ENCODE measurements around the gene PGAM5.

The PGAM5 gene

GRCh38 chr12:132710405-132711079 lies at the start of gene PGAM5:
TSS of gene PGAM5 (plus strand) at chr12:132710842. CDS start at chr12:132710877, 35 bp downstream.
- peak; percentile 84 for DNase-seq

DNA sequence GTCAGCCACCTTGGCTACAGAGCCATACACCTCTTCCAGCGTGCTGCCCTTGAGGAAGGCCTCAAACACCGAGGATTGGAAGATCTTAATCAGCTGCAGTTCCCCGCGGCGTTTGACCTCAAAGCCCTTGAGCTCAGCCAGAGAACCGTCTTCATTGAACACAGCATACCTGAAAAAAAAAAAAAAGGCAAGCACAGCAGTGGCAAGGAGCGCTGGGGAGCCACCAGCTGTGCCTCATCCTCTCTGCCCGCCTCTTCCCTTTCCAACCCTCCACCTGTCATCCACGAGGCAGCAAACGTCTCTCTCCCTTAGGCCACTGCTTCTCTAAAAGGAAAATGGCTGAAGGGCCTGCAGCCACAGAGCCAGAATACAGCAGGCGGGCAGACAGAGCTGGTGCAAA lies 49.6 kb upstream of the PGAM5 start:
- no peak for DNase-seq

GRCh38 chr12:132661972-132662371 lies 48.7 kb upstream of the PGAM5 start:
- DNase-seq: no peak

- no peak for DNase-seq
Measured at GRCh38 chr12:132662901-132663755, 47.5 kb upstream of the PGAM5 start.

DNA sequence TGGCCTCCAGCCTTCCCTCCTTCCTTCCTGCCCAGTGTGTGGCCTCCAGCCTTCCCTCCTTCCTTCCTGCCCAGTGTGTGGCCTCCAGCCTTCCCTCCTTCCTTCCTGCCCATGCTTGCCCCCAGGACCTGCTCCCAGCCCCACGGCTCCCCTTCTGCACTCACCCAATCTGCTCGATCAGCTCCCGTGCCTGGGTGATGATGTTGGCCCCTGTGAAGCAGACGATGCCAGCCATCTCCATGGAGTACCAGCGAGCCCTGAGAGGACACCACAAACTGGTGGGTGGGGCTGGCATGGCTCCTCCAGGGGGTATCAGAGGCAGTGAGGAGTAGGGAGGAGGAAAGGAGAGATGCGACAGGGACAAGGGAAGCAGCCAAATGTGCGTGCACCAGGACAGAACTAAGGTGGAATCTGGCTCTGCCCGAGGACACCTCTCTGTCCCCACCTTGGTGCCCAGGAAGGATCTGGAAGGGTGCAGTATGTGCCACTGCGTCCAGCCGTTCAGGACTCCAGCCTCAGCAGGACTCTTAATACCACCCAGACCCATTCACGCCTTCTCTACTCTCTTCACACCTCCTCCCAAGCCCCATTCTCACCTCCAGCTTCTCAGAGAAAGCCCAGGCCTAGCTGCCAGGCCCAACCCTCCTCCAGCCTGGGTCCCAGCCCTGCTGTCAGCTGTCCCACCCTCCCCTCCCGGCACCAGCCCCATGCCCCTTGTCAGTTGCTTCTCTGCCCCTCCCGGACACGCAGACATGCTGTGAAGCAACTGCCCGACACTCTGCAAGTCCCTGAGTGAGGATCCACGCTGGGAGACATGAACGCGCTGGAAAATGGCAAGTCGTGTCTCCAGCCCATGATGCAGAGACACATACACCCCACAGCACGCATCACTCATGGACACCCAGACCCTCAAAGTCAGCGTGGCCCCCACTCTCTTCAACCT lies 46.2 kb upstream of the PGAM5 start:
- DNase-seq: no peak

GRCh38 chr12:132665149-132665491 lies 45.5 kb upstream of the PGAM5 start:
- DNase-seq: no peak

DNA sequence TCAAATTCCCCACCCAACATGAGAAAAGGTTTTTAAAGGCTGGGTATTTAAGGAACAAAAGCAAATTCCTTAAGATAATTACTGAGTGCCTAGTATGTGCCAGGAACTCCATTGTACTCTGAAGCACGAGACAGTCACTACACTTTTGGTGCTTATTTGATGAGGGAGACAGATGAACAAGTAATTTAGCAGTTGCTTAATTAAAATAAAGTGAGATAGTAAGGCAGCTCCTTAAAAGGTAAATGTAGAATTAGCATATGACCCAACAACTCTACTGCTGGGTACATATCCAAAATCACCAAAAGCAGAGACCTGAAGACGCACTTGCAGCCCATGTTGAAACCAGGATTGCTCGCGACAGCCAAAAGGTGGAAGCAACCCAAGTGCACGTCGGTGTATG lies 44.8 kb upstream of the PGAM5 start:
- DNase-seq: no peak

- no peak for DNase-seq
Measured at GRCh38 chr12:132668191-132669088, 42.2 kb upstream of the PGAM5 start.

DNA sequence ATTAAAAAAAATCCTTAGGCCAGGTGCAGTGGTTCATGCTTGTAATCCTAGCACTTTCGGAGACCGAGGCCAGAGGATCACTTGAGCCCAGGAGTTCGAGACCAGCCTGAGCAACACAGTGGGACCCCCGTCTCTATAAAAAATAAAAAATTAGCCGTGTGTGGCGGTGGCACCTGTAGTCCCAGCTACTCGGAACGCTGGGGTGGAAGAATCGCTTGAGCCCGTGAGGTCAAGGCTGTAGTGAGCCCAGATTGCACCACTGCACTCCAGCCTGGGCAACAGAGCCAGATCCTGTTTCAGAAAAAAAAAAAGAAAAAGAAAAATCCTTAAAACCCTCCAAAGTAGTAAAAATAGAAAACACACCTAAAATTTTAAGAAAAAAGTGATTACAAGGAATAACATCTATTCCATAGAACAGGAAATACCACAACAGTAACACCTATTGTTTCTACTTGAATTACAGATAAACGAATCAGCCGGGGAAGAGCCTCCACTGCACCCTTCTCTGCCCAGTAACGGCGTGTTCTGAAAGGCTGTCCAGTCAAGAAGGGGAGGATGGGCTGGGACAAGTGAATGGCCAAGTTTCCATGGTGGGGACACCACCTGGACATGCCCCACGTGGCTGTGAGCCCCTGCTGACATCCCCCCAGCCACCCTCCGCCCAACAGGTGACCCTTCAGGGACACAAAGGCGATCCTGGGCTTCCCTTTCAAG lies 41.3 kb upstream of the PGAM5 start:
- DNase-seq: no peak

DNA sequence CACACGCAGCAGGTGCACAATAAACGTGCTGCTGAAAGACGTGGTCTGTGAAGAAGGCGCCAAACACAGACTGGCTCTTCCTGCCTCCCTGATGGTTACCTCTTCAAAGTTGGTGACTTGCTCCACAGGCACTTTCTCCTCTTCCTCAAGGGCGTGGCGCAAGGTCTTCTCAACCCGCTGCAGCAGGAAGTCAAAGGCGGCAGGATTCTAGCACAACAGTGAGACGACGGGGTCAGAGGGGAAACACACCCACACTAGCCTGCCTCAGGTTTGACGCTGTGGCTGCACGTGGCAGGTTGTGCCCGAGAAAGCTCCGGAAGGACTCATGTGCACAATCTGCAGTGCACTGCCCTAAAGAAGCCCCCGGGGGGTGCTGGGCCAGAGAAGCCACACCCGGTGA lies 38.5 kb upstream of the PGAM5 start:
- no peak for DNase-seq

- DNase-seq: no peak
Measured at GRCh38 chr12:132672678-132673077, 38.0 kb upstream of the PGAM5 start.

DNA sequence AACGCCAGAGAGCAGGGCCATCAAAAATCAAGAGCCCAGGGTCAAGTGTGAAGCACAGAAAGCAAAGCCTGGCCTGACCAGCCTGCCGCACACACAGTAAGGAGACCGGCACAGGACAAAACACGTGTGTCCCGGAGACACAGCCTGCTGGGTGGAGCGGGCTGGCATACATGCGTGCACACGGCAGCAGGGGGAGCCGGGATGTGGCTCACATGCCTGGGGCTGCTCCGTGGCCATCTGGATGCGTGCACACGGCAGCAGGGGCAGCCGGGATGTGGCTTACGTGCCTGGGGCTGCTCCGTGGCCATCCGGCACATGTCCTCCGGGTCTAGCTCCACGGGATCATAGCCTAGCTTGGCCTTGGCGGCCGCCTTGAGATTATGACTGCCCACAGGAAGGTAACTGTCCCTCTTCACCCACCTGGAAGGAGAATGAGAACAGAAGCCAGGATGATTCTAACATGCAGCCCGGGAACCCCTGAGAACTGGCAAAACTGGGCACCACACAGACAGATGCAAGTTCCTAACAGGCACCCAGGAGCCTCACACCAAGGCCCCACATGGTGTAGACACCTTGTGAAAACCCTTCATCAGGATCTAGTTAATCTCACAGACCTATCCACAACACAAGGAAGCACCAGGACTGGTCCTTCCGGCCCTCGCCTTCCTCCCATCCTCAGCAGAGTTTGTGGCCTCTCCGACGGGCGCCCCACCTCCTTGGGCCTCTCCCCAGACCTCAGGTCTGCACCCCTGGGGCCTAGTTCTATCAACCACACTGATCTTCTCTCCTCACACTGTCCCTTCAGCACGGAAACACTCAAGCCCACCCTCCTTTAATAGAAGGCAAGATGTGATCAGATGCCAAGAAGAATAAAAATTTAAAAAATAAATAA lies 37.1 kb upstream of the PGAM5 start:
- no peak for DNase-seq

- DNase-seq: no peak
Measured at GRCh38 chr12:132674561-132674960, 36.1 kb upstream of the PGAM5 start.

DNA sequence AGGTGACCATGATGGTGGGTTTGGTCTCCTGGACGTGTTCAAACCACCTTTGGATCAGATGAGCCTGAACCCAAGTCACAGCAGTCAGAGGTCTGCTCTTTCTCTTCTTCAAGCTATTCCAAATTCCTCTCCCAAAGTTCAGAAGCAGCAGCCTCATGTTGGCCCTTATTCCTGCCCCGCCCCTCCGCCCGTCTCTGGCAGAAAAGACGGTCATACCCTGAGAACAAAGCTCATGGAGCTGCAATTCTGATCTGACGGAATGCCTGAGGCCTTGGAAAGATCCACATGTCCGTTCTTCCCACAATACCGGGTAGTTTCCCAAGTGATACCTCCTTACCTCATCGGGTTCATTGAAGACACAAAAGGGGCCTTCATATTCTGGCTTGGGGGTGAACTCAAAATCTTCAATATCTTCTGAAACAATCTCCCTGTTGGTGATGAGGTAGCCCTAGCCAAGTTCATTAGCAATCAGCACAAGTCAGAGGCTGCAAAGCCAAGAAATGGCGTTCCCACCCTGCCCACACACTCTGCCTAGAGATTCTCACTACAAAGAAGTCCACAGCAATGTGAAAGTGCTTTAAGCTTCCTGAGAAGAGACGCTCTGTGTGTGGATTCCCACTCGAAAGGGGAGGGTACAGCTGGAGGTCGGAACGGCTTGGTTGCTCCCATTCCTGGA lies 34.7 kb upstream of the PGAM5 start:
- DNase-seq: no peak

- no peak for DNase-seq
Measured at GRCh38 chr12:132677492-132677891, 33.1 kb upstream of the PGAM5 start.

DNA sequence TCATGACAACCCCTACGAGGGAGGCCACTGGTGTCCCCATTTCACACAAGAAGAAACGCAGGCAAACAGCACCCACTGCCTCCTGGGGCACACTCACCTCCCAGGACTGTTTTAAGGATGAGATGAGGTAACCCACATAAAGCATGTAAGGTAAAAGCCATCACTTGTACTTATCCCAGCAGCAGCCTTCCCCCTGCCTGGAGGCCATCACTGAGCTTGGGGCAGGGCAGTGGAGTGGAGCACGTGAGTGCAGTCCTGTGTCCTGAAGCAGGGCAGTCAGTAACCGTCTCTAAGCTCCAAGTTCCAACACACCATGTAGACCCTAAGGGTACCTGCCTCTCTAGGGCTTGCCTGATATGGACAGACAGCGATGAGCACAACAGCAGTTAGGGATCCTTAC lies 25.2 kb upstream of the PGAM5 start:
- DNase-seq: no peak

DNA sequence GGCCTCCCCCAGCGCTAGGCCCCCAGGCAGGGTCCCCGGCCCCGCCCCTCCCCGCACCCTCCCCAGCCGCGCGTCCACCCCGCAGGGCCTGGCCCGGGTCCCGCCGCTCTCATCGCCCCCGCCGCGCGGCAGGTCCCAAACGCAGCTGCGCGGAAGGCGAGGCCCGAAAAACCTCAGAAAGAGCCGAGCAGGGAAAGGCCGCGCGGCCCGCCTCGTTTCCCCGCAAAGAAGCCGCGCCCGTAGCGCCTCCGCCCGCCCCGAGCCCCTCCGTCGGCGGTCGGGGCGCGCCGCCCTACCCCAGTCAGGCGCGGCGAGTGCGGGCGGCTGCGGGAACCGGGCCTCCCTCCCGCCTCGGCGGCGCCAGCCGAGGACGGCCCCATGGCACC lies 23.8 kb upstream of the PGAM5 start:
- DNase-seq: peak; percentile 43

- peak; percentile 98 for DNase-seq
Measured at GRCh38 chr12:132687211-132688164, 23.2 kb upstream of the PGAM5 start, which contains the start of the genes POLE and PXMP2. TSS of gene POLE (minus strand) at chr12:132687342. CDS start at chr12:132687315, 27 bp downstream. TSS of gene PXMP2 (plus strand) at chr12:132687587. CDS start at chr12:132687671, 84 bp downstream.

Data from 8988T (cell line).